Measurements from ENCODE around the gene PEA15. TPM values are rescaled to one million over a fixed set of nuclear protein-coding genes. Genes with fewer than 3 reads are reported as not detected.

Gene PEA15
- total RNA-seq, 1 experiment from 2014 or later, result 56.3 TPM

GRCh38 chr1:160164121-160164520, 41.1 kb upstream of the PEA15 start (continued):
- TF ChIP-seq E2F1 (CRISPR knock-in tag; IDR thresholded peaks at IDR 0.05) (no peak), RORB (CRISPR knock-in tag; IDR thresholded peaks at IDR 0.05) (no peak), FOXP1 (CRISPR knock-in tag; IDR thresholded peaks at IDR 0.05; ENCODE audit: borderline replicate concordance) (no peak), ZNF423 (CRISPR knock-in tag; IDR thresholded peaks at IDR 0.05) (no peak), ZNF532 (CRISPR knock-in tag; IDR thresholded peaks at IDR 0.05; ENCODE audit: borderline replicate concordance) (no peak), SMAD3 (CRISPR knock-in tag; IDR thresholded peaks at IDR 0.05; ENCODE audit: borderline replicate concordance) (no peak), ZBTB43 (CRISPR knock-in tag; IDR thresholded peaks at IDR 0.05) (no peak), ATF1 (CRISPR knock-in tag; IDR thresholded peaks at IDR 0.05) (no peak), CBFB (CRISPR knock-in tag; IDR thresholded peaks at IDR 0.05; ENCODE audit: low read depth) (no peak)

DNA sequence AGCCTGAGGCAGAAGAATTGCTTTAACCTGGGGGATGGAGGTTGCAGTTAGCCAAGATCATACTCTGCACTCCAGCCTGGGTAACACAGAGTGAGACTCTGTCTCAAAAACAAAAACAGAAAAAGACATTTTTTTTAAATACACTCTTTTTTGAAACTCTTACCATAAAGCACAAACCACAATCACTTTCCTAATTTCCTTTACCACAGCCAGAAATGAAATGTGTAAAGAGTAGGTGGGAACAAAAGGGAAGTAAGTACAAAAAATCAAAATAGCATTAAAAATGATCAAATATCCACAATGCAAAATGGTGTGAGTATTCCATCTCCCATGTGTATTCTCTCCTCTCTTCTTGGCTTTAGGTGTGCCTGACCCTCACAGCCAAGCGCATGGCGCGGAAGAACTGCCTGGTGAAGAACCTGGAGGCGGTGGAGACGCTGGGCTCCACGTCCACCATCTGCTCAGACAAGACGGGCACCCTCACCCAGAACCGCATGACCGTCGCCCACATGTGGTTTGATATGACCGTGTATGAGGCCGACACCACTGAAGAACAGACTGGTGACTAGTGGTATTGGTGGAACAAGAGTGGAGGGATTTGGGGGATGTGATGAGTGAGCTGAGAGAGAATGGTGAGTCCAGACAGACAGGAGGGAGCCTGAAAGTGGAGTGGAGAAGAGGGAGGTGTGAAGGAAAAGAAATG, 38.9 kb upstream of the PEA15 start:
- CTCF ChIA-PET, result interaction anchor here (0.6 to 5.4 kb wide), 16 partner anchors 8 to 164 kb away, joined by 3 to 71 read pairs (median 6); partner anchors contain the start of genes ATP1A2 and CASQ1
- no peak overlapping the region for H3K4me3 Mint-ChIP-seq
- TF ChIP-seq JUN (CRISPR knock-in tag; IDR thresholded peaks at IDR 0.05) (no peak), ETV6 (CRISPR knock-in tag; IDR thresholded peaks at IDR 0.05) (no peak), FOXK1 (CRISPR knock-in tag; IDR thresholded peaks at IDR 0.05) (no peak), E2F4 (CRISPR knock-in tag; IDR thresholded peaks at IDR 0.05; ENCODE audit: borderline replicate concordance, low read depth) (no peak), ESRRA (CRISPR knock-in tag; IDR thresholded peaks at IDR 0.05; ENCODE audit: borderline replicate concordance) (no peak), FOXJ3 (CRISPR knock-in tag; IDR thresholded peaks at IDR 0.05; ENCODE audit: borderline replicate concordance) (no peak), IRF2 (CRISPR knock-in tag; IDR thresholded peaks at IDR 0.05; ENCODE audit: borderline replicate concordance, low read depth) (no peak), CREM (CRISPR knock-in tag; IDR thresholded peaks at IDR 0.05) (no peak), NR2C2 (CRISPR knock-in tag; IDR thresholded peaks at IDR 0.05) (no peak), ZNF532 (CRISPR knock-in tag; IDR thresholded peaks at IDR 0.05; ENCODE audit: borderline replicate concordance) (no peak), GTF2I (CRISPR knock-in tag; conservative IDR thresholded peaks at IDR 0.05) (no peak), TEAD1 (CRISPR knock-in tag; IDR thresholded peaks at IDR 0.05) (no peak), SMAD4 (CRISPR knock-in tag; IDR thresholded peaks at IDR 0.05) (no peak), ATF3 (CRISPR knock-in tag; conservative IDR thresholded peaks at IDR 0.05) (no peak)
- TF ChIP-seq, protein P1, sequence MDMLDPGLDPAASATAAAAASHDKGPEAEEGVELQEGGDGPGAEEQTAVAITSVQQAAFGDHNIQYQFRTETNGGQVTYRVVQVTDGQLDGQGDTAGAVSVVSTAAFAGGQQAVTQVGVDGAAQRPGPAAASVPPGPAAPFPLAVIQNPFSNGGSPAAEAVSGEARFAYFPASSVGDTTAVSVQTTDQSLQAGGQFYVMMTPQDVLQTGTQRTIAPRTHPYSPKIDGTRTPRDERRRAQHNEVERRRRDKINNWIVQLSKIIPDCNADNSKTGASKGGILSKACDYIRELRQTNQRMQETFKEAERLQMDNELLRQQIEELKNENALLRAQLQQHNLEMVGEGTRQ (CRISPR knock-in tag; IDR thresholded peaks at IDR 0.05), result no peak

More for the DNA sequence above, 38.9 kb upstream of the PEA15 start:
- Mint-ChIP-seq H3K9me3 (no peaks in the 10 kb centered on the region), H3K27me3 (ENCODE audit: low read depth) (peaks cover 14% of the 10 kb centered on the region), H3K4me1 (peaks cover 53% of the 10 kb centered on the region), H3K36me3 (no peaks in the 10 kb centered on the region), H3K27ac (no peak overlapping the region)
- ATAC-seq, result no peak
- POLR2A ChIA-PET, result no interaction called here
- no peak for DNase-seq (ENCODE audit: low spot score)
